Panc1 (cell line): Measurements from ENCODE around the gene CEP68. TPM values are rescaled to one million over a fixed set of nuclear protein-coding genes. Genes with fewer than 3 reads are reported as not detected.

Experiments used
- ATAC-seq: fragments of 200-7000 bp; cut with Tn5 transposase; 2 replicates; pipeline ENCODE4 v1.9.1; 2020; ENCODE audit warnings: mild to moderate bottlenecking, moderate library complexity
- BruUV-seq: library from RNA; stranded (reverse); fragments of 400-500 nt; replicated peaks from 2 replicates; lab custom pipeline; 2021; lab: Mats Ljungman, UMichigan
- CTCF ChIA-PET: fragments of 300-600 bp; sonication (Branson Sonifier 250); formaldehyde crosslinking; loops from one replicate; lab custom pipeline; 2022; ENCODE audit warnings: antibody characterized with exemption; lab: Charles Lee
- POLR2A ChIA-PET: fragments of 300-600 bp; sonication (Branson Sonifier 250); formaldehyde crosslinking; loops from one replicate; lab custom pipeline; 2022; ENCODE audit warnings: antibody characterized with exemption; lab: Charles Lee
- DNase-seq: peaks from one replicate; pipeline ENCODE4 v3.0.0-alpha.2; 2010; ENCODE audit warnings: low read depth, low spot score
- H3K27ac ChIP-seq: 2 replicates; pipeline ENCODE4 v1.5.1; 2011; ENCODE audit warnings: mild to moderate bottlenecking, low read length, inconsistent platforms
- H3K27me3 ChIP-seq: fragments of 200-500 bp; sonication (Bioruptor generic); 2 replicates; pipeline ENCODE4 v1.6.0; 2014; ENCODE audit warnings: low read length, inconsistent platforms; ENCODE audit not compliant: control insufficient read depth, insufficient read depth
- H3K36me3 ChIP-seq: fragments of 200-500 bp; sonication (Bioruptor generic); 2 replicates; pipeline ENCODE4 v1.5.1; 2014; ENCODE audit warnings: inconsistent platforms, mild to moderate bottlenecking, low read length, moderate library complexity; ENCODE audit not compliant: control insufficient read depth, insufficient read depth
- H3K4me1 ChIP-seq: 2 replicates; pipeline ENCODE4 v1.5.1; 2011; ENCODE audit warnings: inconsistent platforms, mild to moderate bottlenecking, low read length, moderate library complexity; ENCODE audit not compliant: control insufficient read depth, insufficient read depth
- H3K4me3 ChIP-seq, 2 experiments: 2 replicates each; pipeline ENCODE4 v1.5.1; 2011 to 2012; ENCODE audit warnings: low read depth in 2 of 2, low read length in 2 of 2, mild to moderate bottlenecking in 2 of 2, inconsistent platforms in 1 of 2, moderate library complexity in 1 of 2
- H3K9me3 ChIP-seq: fragments of 200-500 bp; sonication (Bioruptor generic); 2 replicates; pipeline ENCODE4 v1.5.1; 2014; ENCODE audit warnings: low read depth, mild to moderate bottlenecking, inconsistent platforms, low read length, moderate library complexity; ENCODE audit not compliant: control insufficient read depth, insufficient read depth
- POLR2AphosphoS5 ChIP-seq: IDR thresholded peaks from 2 replicates; pipeline ENCODE4 v1.6.1; 2012; ENCODE audit warnings: mild to moderate bottlenecking, low read depth, low read length, moderate library complexity
- SIN3A ChIP-seq: IDR thresholded peaks from 2 replicates; pipeline ENCODE4 v1.6.1; 2012; ENCODE audit warnings: low read depth, mild to moderate bottlenecking, low read length, moderate library complexity, borderline replicate concordance; ENCODE audit not compliant: insufficient read depth
- TCF7L2 ChIP-seq: IDR thresholded peaks from 2 replicates; pipeline ENCODE4 v1.6.1; 2011; ENCODE audit warnings: mild to moderate bottlenecking, low read depth, low read length, inconsistent platforms
- in situ Hi-C: cut with HindIII; loops from 2 replicates; pipeline ENCODE4 v1.10.0; 2016; ENCODE audit warnings: low sequenced_read_pairs, low pct_unique_long_range_greater_than_20kb
- intact Hi-C: fragments of 100-400 bp; cut with micrococcal nuclease; formaldehyde crosslinking; loops from one replicate; pipeline ENCODE4 v1.10.0; 2022; ENCODE audit not compliant: unreplicated experiment
- total RNA-seq: library from RNA; stranded (reverse); gene quantifications from one replicate; pipeline ENCODE4 v1.2.1, GENCODE V29; 2021; ENCODE audit not compliant: unreplicated experiment
- TF ChIP-seq, protein P1 (sequence below), 2 experiments: IDR thresholded peaks; 2 replicates each; pipeline ENCODE4 v1.6.1; 2011 to 2012; ENCODE audit warnings: low read depth in 2 of 2, control low read depth in 1 of 2, low read length in 1 of 2, mild to moderate bottlenecking in 1 of 2, moderate library complexity in 1 of 2; ENCODE audit not compliant: insufficient read depth in 1 of 2
- TF ChIP-seq, protein P2 (sequence below): fragments of 450-650 bp; IDR thresholded peaks from 2 replicates; pipeline ENCODE4 v1.5.1; 2017; ENCODE audit warnings: mild to moderate bottlenecking

The CEP68 gene
- total RNA-seq, 1 experiment from 2014 or later: 13.3 TPM

DNA sequence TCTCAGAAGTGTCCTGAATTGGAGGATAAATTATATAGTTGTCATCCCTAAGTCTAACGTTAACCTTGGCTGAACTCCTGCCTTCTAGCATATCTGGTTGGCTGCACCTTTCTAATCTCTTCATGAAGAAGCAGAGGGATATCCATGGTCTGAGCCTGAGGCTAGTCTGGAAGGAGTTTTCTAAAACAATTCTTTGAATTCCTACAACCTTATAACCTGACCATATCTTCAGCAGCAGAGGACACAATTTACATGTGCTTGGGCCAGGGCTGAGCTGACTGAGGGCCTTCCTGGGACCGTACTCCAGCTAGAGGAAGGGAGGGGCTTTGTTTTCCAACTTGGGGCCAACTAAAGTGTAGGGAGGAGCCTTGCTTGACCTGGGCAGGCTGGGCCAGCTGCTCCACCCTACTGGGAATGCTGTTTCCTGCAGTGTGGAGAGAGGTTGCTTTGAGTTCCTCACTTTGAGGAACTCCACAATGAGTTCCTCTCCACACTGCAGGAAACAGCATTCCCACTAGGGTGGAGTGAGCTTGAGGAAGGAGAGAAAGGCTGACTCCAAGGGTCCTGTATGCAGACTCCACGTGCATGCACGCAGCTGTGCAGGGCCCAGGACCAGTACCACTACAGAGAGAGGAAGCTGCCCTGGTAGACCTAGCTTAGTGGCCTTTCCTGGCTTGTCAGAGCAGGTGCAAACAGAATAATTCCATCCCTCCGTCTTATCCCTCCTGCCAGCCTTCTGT lies 19.6 kb downstream of the CEP68 start:
- BruUV-seq: no TSS peak
- Histone ChIP-seq H3K9me3 (no peaks in the 10 kb centered on the region), H3K27ac (no peak overlapping the region), H3K4me1 (peaks cover 8% of the 10 kb centered on the region), H3K36me3 (0 out of 2 replicates have a peak, but pooled peaks cover 2% of the 10 kb centered on the region), H3K4me3 (no peak overlapping the region), H3K27me3 (no peaks in the 10 kb centered on the region)
- POLR2A ChIA-PET: interaction anchor here (0.6 kb wide), 2 partner anchors 11 to 152 kb away, joined by 3 to 4 read pairs; partner anchors contain the start of gene ACTR2
- in situ Hi-C loops (no loop called here), intact Hi-C loops (no loop called here)
- CTCF ChIA-PET: no interaction called here
- DNase-seq: no peak
- no peak for TF ChIP-seq SIN3A
- TF ChIP-seq TCF7L2: no peak
- TF ChIP-seq, protein P1, sequence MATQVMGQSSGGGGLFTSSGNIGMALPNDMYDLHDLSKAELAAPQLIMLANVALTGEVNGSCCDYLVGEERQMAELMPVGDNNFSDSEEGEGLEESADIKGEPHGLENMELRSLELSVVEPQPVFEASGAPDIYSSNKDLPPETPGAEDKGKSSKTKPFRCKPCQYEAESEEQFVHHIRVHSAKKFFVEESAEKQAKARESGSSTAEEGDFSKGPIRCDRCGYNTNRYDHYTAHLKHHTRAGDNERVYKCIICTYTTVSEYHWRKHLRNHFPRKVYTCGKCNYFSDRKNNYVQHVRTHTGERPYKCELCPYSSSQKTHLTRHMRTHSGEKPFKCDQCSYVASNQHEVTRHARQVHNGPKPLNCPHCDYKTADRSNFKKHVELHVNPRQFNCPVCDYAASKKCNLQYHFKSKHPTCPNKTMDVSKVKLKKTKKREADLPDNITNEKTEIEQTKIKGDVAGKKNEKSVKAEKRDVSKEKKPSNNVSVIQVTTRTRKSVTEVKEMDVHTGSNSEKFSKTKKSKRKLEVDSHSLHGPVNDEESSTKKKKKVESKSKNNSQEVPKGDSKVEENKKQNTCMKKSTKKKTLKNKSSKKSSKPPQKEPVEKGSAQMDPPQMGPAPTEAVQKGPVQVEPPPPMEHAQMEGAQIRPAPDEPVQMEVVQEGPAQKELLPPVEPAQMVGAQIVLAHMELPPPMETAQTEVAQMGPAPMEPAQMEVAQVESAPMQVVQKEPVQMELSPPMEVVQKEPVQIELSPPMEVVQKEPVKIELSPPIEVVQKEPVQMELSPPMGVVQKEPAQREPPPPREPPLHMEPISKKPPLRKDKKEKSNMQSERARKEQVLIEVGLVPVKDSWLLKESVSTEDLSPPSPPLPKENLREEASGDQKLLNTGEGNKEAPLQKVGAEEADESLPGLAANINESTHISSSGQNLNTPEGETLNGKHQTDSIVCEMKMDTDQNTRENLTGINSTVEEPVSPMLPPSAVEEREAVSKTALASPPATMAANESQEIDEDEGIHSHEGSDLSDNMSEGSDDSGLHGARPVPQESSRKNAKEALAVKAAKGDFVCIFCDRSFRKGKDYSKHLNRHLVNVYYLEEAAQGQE (IDR thresholded peaks at IDR 0.05; ENCODE audit: insufficient read depth in 1 of 2, low read depth in 2 of 2, low read length in 1 of 2): no peak
- no peak for TF ChIP-seq POLR2AphosphoS5
- TF ChIP-seq, protein P2, sequence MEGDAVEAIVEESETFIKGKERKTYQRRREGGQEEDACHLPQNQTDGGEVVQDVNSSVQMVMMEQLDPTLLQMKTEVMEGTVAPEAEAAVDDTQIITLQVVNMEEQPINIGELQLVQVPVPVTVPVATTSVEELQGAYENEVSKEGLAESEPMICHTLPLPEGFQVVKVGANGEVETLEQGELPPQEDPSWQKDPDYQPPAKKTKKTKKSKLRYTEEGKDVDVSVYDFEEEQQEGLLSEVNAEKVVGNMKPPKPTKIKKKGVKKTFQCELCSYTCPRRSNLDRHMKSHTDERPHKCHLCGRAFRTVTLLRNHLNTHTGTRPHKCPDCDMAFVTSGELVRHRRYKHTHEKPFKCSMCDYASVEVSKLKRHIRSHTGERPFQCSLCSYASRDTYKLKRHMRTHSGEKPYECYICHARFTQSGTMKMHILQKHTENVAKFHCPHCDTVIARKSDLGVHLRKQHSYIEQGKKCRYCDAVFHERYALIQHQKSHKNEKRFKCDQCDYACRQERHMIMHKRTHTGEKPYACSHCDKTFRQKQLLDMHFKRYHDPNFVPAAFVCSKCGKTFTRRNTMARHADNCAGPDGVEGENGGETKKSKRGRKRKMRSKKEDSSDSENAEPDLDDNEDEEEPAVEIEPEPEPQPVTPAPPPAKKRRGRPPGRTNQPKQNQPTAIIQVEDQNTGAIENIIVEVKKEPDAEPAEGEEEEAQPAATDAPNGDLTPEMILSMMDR: no peak
- ATAC-seq: peak; percentile 50

DNA sequence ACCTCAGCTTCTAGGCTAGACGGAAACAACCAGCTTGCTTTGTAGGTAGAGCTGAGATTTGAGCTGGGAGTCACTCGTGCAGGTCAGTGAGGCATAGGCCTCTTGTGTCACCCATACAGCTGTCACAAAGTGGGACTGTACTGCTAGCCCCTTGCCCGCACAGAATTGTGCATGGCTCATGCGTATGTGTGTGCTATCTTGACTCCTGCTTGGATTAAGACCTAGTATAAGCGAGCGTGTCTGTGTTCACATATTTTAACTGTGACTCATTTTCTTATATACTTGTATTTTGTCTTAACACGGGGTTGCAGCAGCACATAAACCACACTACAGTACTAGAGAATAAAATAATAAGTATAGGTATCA lies 20.1 kb downstream of the CEP68 start:
- ChIA-PET CTCF (no interaction called here), POLR2A (interaction anchor here (0.6 kb wide), 1 partner anchor 151 kb away, joined by 4 read pairs; the partner anchor contains the start of gene ACTR2)
- no TSS peak for BruUV-seq
- in situ Hi-C loops (no loop called here), intact Hi-C loops (no loop called here)
- H3K27me3 ChIP-seq: no peaks in the 10 kb centered on the region
- no peak overlapping the region for H3K4me3 ChIP-seq
- no peak for TF ChIP-seq TCF7L2
- no peak for TF ChIP-seq SIN3A
- no peak for TF ChIP-seq POLR2AphosphoS5
- TF ChIP-seq, protein P1 (IDR thresholded peaks at IDR 0.05; ENCODE audit: insufficient read depth in 1 of 2, low read depth in 2 of 2, low read length in 1 of 2): no peak
- TF ChIP-seq, protein P2: no peak
- no peak overlapping the region for H3K27ac ChIP-seq
- H3K9me3 ChIP-seq: no peaks in the 10 kb centered on the region
- H3K4me1 ChIP-seq: peaks cover 5% of the 10 kb centered on the region
- no peak for DNase-seq
- ATAC-seq: peak; percentile 15; the same call in 1 of the 2 replicates
- H3K36me3 ChIP-seq: 0 out of 2 replicates have a peak, but pooled peaks cover 2% of the 10 kb centered on the region
